ENCODE measurements around the gene ICAM3. TPM values are rescaled to one million over a fixed set of nuclear protein-coding genes. Genes with fewer than 3 reads are reported as not detected.

Gene ICAM3
- total RNA-seq, 2 experiments from 2014 or later, result 76.3 to 79.6 TPM

DNA sequence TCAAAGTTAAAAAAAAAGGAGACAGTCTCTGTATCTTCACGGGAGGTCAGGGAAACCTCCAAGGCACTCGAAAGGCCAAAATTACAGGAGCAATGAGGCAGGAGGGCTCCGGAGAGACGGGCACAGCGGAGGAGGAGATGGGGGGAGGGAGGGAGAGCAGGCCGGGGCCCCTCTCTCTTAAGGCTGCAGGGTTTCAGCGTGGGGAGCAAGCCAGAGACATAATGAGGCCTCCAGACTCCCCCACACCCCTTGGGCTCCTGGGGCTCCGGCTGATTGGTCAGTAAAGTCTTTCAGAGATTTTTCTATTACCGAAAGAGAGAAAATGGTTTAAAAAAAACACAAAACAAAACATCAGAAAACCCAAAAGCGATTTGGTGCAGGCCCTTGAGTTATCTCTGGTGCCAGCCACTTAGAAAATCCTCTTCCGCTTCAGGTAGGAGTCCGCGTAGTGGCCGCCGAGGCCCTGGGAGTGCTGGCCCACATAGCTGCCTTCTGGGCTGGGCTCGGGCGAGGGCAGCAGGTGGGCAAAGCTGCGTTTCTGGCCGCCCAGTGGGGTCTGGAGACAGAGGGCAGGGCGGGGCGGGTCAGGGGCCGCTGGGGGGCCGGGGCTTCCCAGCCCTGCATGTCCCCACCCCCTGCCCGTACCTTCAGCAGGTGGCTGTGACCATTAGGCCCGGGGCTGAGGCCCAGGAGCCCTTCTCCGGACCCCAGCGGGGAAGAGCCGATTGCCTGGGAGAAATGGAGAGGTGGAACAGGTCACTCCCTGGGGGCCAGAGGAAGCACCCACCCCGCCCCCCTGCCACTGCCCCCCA lies 22.2 kb downstream of the ICAM3 start:
- no peak overlapping the region for H3K4me3 Mint-ChIP-seq
- H3K27ac Mint-ChIP-seq, result peak overlapping the region; percentile 72
- peaks cover 16% of the 10 kb centered on the region for H3K4me1 Mint-ChIP-seq
- H3K36me3 Mint-ChIP-seq, result peaks cover 18% of the 10 kb centered on the region
- H3K9me3 Mint-ChIP-seq, result no peaks in the 10 kb centered on the region
- H3K27me3 Mint-ChIP-seq, result no peaks in the 10 kb centered on the region
- no peak for DNase-seq

DNA sequence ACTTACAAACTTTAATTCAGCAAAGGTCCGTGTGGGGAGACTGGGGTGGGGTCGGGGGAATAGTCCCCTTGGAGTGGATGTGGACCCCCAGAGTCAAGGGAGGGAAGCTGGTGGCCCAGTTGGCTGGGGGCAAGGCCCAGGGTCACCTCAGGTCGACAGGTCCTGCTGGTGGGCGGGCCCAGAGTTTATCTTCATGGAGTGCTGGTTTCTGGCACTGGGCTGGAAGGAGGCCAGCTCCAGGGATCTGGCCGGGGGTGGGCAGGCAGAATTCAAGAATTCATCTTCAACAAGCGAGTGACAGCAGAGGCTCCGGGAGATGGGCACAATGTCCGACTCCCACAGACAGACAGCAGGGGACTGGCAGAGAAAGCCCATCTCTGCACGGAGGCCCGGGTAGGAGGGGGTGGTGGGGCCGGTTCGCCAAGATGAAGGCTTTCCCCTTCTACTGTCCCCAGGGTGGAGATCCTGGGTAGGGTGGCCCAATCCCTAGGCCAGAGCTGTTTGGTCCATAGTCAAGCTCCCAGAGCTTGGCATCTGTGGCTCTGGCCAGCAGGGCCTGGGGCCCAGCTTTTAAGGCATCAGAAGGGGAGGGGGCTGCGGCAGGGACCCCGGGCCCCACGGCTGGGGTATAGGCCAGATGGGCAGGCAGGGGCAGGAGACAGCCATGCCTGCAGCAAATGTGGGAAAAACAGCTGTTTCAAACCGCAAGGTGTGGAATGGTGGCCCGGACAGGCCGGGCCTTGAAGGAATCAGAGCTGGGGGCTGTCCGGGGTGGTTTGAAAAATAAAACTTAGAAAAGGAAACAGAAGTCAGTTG lies 23.0 kb downstream of the ICAM3 start:
- peak overlapping the region; percentile 87 for H3K4me3 Mint-ChIP-seq
- peaks cover 18% of the 10 kb centered on the region for H3K36me3 Mint-ChIP-seq
- H3K9me3 Mint-ChIP-seq, result no peaks in the 10 kb centered on the region
- peak overlapping the region; percentile 82 for H3K27ac Mint-ChIP-seq
- H3K4me1 Mint-ChIP-seq, result peaks cover 16% of the 10 kb centered on the region
- H3K27me3 Mint-ChIP-seq, result no peaks in the 10 kb centered on the region
- no peak for DNase-seq

DNA sequence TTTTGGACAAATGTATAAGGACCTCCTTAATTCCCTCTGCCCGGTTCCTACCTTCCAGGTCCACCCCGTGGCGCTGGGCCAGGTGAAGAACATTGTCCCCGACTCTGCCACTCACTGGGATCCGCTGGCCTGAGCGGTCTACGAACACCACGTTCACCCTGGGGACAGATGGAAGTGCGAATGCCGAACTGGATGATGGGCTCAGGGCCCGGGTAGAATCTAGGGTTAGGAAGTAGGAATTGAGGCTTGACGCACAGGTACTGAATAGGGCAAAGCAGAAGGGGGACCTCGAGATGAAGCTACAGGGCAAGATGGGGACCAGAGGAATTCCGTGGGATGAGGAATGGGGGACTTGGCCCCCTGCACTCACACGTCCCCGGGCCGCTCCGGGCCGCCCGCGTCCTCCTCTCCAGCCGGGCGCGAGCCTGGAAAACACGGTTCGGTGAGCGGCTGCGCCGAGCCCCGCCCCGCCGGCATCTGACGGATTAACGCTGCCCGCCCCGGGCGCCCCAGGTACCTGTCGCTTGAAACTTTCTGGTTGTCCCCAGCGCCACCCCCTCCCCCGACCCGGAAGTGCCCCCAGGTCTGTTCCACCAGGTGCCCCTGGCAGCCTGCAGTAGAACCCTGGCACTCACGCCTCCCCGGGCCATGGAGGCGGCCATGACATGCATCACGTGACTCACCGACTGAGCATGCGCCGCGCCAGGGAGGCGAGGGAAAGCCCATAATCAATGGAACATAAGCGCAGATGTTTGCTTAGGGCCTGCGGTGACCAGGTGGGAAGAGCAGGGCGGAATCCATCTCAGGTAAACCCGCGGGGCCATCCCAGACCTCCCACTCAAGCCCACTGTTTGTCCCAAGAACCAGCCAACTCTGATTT lies 23.8 kb downstream of the ICAM3 start, which contains the start of gene FDX2:
Gene FDX2 (minus strand): TSS at position 681 of the 880 bp plus-strand sequence. CDS start 19 bp downstream, at position 662.
- Mint-ChIP-seq H3K4me3 (peak within 1 kb of the TSS; percentile 87), H3K9me3 (no peaks in the 10 kb centered on the region), H3K36me3 (peaks cover 18% of the 10 kb centered on the region), H3K27me3 (no peaks in the 10 kb centered on the region), H3K4me1 (peaks cover 16% of the 10 kb centered on the region), H3K27ac (peak within 1 kb of the TSS; percentile 82)
- peak; percentile 92 for DNase-seq

DNA sequence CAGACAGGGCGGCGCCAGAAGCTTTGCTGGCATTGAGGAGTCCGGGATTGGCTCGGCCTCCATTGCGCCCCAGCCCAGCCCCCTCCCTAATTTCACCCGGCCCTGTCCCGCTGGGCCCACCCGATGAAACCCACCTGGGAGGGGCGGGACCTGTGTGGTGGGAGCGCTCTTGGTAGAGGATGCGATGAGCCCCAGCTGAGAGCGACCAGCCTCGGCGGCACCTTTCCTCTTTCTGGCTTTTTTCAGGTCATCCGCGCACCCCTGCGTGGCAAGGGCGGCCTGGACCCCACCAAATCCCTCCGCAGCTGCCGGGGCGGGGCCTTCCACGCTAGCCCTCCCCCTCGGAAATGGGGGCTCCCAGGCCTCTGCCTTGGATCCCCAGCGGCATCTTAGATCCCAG lies 30.0 kb downstream of the ICAM3 start, which contains the start of gene ZGLP1:
Gene ZGLP1 (minus strand): TSS at position 393 of the 400 bp plus-strand sequence.
- peaks cover 2% of the 10 kb centered on the region for H3K4me1 Mint-ChIP-seq
- H3K27me3 Mint-ChIP-seq, result no peaks in the 10 kb centered on the region
- no peaks in the 10 kb centered on the region for H3K9me3 Mint-ChIP-seq
- H3K36me3 Mint-ChIP-seq, result peaks cover 9% of the 10 kb centered on the region
- H3K4me3 Mint-ChIP-seq, result no peak within 1 kb of the TSS
- H3K27ac Mint-ChIP-seq, result no peak within 1 kb of the TSS
- no peak for DNase-seq

DNA sequence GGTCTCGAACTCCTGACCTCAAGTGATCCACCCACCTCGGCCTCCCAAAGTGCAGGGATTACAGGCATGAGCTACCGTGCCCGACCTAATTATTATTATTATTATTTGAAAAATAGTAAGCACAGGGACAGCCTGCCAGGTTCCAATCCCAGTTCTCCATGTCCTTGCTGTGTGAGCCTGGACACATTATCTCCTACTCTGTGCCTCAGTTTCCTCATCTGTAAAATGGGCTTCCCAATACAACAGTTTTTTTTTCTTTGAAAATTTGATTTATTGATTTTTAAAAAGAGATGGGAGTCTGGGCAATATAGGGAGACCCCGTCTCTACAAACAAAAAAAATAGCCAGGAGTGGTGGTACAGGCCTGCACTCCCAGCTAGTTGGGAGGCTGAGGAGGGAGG lies 33.1 kb downstream of the ICAM3 start:
- no peak for DNase-seq
- Mint-ChIP-seq H3K27ac (no peak overlapping the region), H3K9me3 (no peaks in the 10 kb centered on the region), H3K27me3 (no peaks in the 10 kb centered on the region), H3K4me3 (no peak overlapping the region), H3K4me1 (no peaks in the 10 kb centered on the region), H3K36me3 (peaks cover 6% of the 10 kb centered on the region)

DNA sequence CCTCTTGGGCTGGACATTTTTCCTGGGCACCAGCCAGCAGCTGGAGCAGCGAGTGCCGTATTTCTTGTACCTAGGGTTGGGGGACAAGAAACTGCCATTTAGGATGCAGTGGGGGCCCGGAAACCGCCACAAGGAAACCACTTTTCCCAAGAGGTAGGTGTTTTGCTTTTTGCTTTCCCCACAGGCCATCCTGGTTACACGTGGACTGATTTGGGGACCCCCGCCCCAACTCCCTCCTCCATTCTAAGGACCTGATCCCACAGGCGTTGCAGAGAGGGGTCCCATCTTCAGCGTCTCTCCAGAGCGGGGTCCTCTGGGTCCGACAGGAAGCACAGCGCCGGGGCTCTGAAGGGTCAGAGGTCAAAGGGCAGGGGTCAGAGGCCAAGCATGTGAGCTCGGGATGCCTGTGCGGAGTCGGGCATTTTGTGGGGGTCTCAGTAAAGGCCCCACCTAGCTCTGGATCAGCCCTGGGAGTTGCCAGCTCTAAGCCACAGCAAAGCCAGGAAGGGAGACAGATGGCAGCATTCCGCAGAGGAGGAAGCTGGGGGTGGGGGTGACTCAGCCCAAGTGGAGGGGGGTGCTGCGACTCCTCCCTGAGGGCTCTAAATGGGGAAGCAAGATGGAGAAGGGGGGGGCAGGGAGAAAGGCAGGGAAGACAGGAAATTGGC lies 34.2 kb downstream of the ICAM3 start:
- Mint-ChIP-seq H3K27ac (no peak overlapping the region), H3K4me3 (no peak overlapping the region), H3K36me3 (peaks cover 6% of the 10 kb centered on the region), H3K9me3 (no peaks in the 10 kb centered on the region), H3K4me1 (no peaks in the 10 kb centered on the region), H3K27me3 (no peaks in the 10 kb centered on the region)
- no peak for DNase-seq

DNA sequence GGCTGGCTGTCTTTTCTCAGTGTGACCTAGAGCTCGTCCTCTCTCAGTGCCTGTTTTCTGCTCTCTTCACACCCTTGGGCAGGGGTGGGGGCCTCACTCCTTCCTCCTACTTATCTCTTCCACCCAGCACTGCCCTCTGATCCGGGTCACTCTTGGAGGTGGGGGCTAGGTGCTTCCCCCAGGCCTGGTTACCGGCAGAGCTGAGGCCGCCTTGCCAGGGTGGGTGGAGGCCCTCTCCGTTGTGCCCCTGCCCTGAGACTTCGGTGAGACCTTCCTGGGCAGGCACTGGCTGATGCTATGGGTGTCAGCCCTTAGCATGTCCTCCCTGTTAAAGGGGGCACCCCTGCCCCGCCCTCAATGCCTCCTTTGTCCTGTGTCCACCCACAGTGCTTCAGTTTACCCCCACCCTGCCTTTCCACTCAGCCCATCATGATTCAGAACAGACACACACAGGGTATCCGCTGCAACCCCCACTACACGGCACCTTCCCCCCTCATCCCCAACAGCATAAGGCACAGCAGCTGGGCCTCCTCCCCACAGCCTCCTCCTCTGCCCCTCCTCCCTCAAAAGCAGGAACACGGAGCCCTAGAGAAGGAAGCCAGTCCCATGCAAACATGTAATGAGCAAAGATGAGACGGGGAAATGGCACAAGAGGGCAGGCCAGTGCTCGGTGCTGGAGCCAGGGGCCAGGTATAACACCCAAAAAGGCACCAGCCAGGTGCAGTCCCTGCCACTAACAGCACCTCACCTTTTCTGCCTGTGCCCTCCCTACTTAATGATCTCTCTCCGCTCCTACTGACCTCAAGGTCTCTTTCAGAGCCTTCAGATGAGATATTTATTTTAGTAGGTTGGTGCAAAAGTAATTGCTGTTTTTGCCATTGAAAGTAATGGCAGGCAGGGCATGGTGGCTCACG lies 39.6 kb downstream of the ICAM3 start:
- Mint-ChIP-seq H3K27ac (no peak overlapping the region), H3K27me3 (peaks cover 25% of the 10 kb centered on the region), H3K4me3 (no peak overlapping the region), H3K9me3 (no peaks in the 10 kb centered on the region), H3K36me3 (peaks cover 2% of the 10 kb centered on the region), H3K4me1 (peaks cover 5% of the 10 kb centered on the region)
- no peak for DNase-seq

DNA sequence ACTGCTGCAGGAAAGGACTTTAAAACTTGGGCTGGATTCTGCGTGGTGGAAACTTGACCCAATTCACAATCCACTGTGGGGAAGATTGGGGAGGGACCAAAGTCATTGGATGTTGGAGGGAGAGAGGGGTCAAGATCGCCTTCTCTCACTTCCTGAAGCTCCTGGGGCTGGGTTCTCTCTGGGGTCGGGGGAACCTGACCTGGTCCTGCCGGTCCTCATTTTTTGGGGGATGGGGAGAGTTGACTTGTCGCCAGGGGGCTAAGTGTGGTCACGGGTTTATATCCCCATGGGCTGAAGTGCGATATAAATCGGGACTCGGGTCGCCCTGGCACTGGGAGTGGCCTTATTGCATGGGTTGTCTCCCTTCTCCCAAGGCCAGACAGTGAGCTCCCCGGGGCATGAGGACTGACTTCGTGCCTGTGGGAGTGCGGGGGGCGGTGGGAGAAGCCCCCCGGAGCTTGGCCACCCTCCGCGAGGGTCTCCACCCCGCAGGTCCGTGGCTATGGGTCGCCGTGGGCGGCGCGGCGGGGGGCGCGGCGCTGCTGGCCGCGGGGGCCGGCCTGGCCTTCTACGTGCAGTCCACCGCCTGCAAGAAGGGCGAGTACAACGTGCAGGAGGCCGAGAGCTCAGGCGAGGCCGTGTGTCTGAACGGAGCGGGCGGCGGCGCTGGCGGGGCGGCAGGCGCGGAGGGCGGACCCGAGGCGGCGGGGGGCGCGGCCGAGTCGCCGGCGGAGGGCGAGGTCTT lies 43.4 kb downstream of the ICAM3 start:
- H3K27me3 Mint-ChIP-seq, result peaks cover 63% of the 10 kb centered on the region

DNA sequence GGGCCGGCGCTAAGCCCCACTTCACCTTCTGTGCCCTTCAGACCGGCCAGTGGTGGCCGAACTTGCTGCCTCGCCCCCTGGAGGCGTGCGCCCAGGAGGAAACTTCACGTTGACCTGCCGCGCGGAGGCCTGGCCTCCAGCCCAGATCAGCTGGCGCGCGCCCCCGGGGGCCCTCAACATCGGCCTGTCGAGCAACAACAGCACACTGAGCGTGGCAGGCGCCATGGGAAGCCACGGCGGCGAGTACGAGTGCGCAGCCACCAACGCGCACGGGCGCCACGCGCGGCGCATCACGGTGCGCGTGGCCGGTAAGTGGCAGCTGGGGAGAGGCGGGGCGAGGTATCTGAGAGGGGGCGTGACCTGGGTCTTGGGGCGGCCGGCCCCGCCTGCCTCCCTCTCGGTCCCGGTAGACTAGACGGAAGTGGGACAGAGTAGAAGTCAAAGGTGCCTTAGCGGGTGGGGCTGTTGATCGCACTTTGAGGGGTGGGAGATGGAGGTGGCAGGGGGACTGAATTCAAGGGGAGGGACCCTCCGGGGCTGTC lies 44.0 kb downstream of the ICAM3 start:
- Mint-ChIP-seq H3K27me3 (peaks cover 69% of the 10 kb centered on the region), H3K4me3 (peak overlapping the region; percentile 64), H3K27ac (peak overlapping the region; percentile 8), H3K36me3 (peaks cover 2% of the 10 kb centered on the region), H3K9me3 (no peaks in the 10 kb centered on the region), H3K4me1 (peaks cover 29% of the 10 kb centered on the region)
- peak; percentile 46 for DNase-seq

More for the DNA sequence above, 43.4 kb downstream of the ICAM3 start:
- peaks cover 25% of the 10 kb centered on the region for H3K4me1 Mint-ChIP-seq
- peaks cover 2% of the 10 kb centered on the region for H3K36me3 Mint-ChIP-seq
- DNase-seq, result no peak
- H3K4me3 Mint-ChIP-seq, result peak overlapping the region; percentile 64
- H3K27ac Mint-ChIP-seq, result peak overlapping the region; percentile 8
- no peaks in the 10 kb centered on the region for H3K9me3 Mint-ChIP-seq

DNA sequence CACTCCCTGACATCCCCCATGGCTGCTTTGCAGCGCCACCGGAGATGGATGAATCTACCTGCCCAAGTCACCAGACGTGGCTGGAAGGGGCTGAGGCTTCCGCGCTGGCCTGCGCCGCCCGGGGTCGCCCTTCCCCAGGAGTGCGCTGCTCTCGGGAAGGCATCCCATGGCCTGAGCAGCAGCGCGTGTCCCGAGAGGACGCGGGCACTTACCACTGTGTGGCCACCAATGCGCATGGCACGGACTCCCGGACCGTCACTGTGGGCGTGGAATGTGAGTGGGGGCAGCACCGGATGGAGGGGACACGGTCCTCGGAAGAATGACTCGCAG lies 45.1 kb downstream of the ICAM3 start:
- peaks cover 32% of the 10 kb centered on the region for H3K4me1 Mint-ChIP-seq
- H3K36me3 Mint-ChIP-seq, result peaks cover 2% of the 10 kb centered on the region
- no peaks in the 10 kb centered on the region for H3K9me3 Mint-ChIP-seq
- H3K4me3 Mint-ChIP-seq, result no peak overlapping the region
- DNase-seq, result no peak
- H3K27me3 Mint-ChIP-seq, result peaks cover 74% of the 10 kb centered on the region
- H3K27ac Mint-ChIP-seq, result no peak overlapping the region

DNA sequence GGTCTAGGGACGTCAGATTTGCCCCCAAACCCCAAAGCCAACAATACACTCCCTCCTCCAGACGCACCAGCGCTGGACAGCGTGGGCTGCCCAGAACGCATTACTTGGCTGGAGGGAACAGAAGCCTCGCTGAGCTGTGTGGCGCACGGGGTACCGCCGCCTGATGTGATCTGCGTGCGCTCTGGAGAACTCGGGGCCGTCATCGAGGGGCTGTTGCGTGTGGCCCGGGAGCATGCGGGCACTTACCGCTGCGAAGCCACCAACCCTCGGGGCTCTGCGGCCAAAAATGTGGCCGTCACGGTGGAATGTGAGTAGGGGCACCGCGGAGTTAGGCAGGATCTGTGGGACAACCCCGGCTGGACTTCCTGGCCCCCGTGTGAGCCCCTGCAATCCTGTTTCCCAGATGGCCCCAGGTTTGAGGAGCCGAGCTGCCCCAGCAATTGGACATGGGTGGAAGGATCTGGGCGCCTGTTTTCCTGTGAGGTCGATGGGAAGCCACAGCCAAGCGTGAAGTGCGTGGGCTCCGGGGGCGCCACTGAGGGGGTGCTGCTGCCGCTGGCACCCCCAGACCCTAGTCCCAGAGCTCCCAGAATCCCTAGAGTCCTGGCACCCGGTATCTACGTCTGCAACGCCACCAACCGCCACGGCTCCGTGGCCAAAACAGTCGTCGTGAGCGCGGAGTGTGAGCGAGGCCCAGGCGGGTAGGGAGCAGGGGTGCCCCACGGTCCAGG lies 45.6 kb downstream of the ICAM3 start:
- Mint-ChIP-seq H3K36me3 (peaks cover 2% of the 10 kb centered on the region), H3K9me3 (no peaks in the 10 kb centered on the region), H3K27me3 (peaks cover 78% of the 10 kb centered on the region), H3K4me1 (peaks cover 37% of the 10 kb centered on the region), H3K27ac (no peak overlapping the region), H3K4me3 (no peak overlapping the region)
- DNase-seq, result no peak
